IMR-90 (cell line): ENCODE measurements around the gene MSI2. TPM values are rescaled to one million over a fixed set of nuclear protein-coding genes. Genes with fewer than 3 reads are reported as not detected.

Experiments used
- ATAC-seq: fragments of 200-7000 bp; cut with Tn5 transposase; 2 replicates; pipeline ENCODE4 v1.9.1; 2020; ENCODE audit warnings: low read depth, mild to moderate bottlenecking, moderate library complexity
- BruUV-seq: library from RNA; stranded (reverse); fragments of 400-500 nt; replicated peaks from 2 replicates; lab custom pipeline; 2021; lab: Mats Ljungman, UMichigan
- CTCF ChIA-PET: fragments of 300-600 bp; formaldehyde crosslinking; extraction: SDS; loops from one replicate; lab custom pipeline; 2021; ENCODE audit warnings: antibody characterized with exemption; lab: Yijun Ruan, JAX
- POLR2A ChIA-PET: fragments of 300-600 bp; sonication (Branson Sonifier 250); formaldehyde crosslinking; loops from one replicate; lab custom pipeline; 2022; ENCODE audit warnings: antibody characterized with exemption; ENCODE audit not compliant: unreplicated experiment; lab: Charles Lee
- DNase-seq: peaks from one replicate; pipeline ENCODE4 v3.0.0; 2013
- H2AFZ ChIP-seq: replicated peaks from 2 replicates; pipeline ENCODE3; 2013; ENCODE audit warnings: low read length, mild to moderate bottlenecking; ENCODE audit not compliant: poor library complexity
- H2AK5ac ChIP-seq: 2 replicates; pipeline ENCODE4 v1.6.1; 2013; ENCODE audit warnings: low read depth, low read length, inconsistent platforms
- H2AK9ac ChIP-seq: replicated peaks from 2 replicates; pipeline ENCODE3; 2013; ENCODE audit warnings: mild to moderate bottlenecking, low read depth, low read length, moderate library complexity; ENCODE audit not compliant: poor library complexity
- H2BK120ac ChIP-seq: 2 replicates; pipeline ENCODE4 v1.6.1; 2013; ENCODE audit warnings: low read depth, low read length, inconsistent platforms
- H2BK15ac ChIP-seq: 3 replicates; pipeline ENCODE4 v1.6.1; 2013; ENCODE audit warnings: low read depth, low read length, inconsistent platforms
- H2BK20ac ChIP-seq: 2 replicates; pipeline ENCODE4 v1.6.1; 2013; ENCODE audit warnings: low read depth, mild to moderate bottlenecking, inconsistent platforms, low read length, moderate library complexity
- H2BK5ac ChIP-seq: 2 replicates; pipeline ENCODE4 v1.6.1; 2013; ENCODE audit warnings: mild to moderate bottlenecking, low read depth, low read length, inconsistent platforms; ENCODE audit not compliant: poor library complexity, severe bottlenecking
- H3K14ac ChIP-seq: replicated peaks from 2 replicates; pipeline ENCODE4 v1.6.1; 2013; ENCODE audit warnings: low read depth, low read length, inconsistent platforms
- H3K18ac ChIP-seq: 2 replicates; pipeline ENCODE4 v1.6.1; 2013; ENCODE audit warnings: low read depth, low read length, control low read depth
- H3K23ac ChIP-seq: 2 replicates; pipeline ENCODE4 v1.6.1; 2013; ENCODE audit warnings: low read depth, low read length, inconsistent platforms
- H3K27ac ChIP-seq: 2 replicates; pipeline ENCODE4 v1.5.1; 2013; ENCODE audit warnings: mild to moderate bottlenecking, control low read depth, low read length; ENCODE audit not compliant: insufficient read depth
- H3K27me3 ChIP-seq: 2 replicates; pipeline ENCODE4 v1.6.1; 2013; ENCODE audit warnings: low read length; ENCODE audit not compliant: control insufficient read depth, insufficient read depth
- H3K36me3 ChIP-seq: 2 replicates; pipeline ENCODE4 v1.6.1; 2013; ENCODE audit warnings: low read length, mixed read lengths; ENCODE audit not compliant: control insufficient read depth, insufficient read depth
- H3K4ac ChIP-seq: 2 replicates; pipeline ENCODE4 v1.6.1; 2013; ENCODE audit warnings: low read depth, low read length, inconsistent platforms
- H3K4me1 ChIP-seq: 2 replicates; pipeline ENCODE4 v1.6.1; 2013; ENCODE audit warnings: low read length, mixed read lengths; ENCODE audit not compliant: control insufficient read depth, insufficient read depth
- H3K4me2 ChIP-seq: 2 replicates; pipeline ENCODE4 v1.6.1; 2013; ENCODE audit warnings: low read depth, mild to moderate bottlenecking, control low read depth, low read length, moderate library complexity
- H3K4me3 ChIP-seq: 2 replicates; pipeline ENCODE4 v1.5.1; 2013; ENCODE audit warnings: low read depth, mild to moderate bottlenecking, control low read depth, low read length, moderate library complexity; ENCODE audit not compliant: insufficient read depth
- H3K56ac ChIP-seq: 2 replicates; pipeline ENCODE4 v1.6.1; 2013; ENCODE audit warnings: low read length, inconsistent platforms; ENCODE audit not compliant: insufficient read depth; ENCODE audit errors: extremely low read depth
- H3K79me1 ChIP-seq, 2 experiments: 2 replicates each; pipeline ENCODE4 v1.6.1; 2013; ENCODE audit warnings: low read length in 2 of 2, inconsistent platforms in 1 of 2, low read depth in 1 of 2
- H3K9ac ChIP-seq: 2 replicates; pipeline ENCODE4 v1.6.1; 2013; ENCODE audit warnings: low read depth, low read length, control low read depth
- H3K9me1 ChIP-seq: 2 replicates; pipeline ENCODE4 v1.6.1; 2013; ENCODE audit warnings: low read length, inconsistent platforms; ENCODE audit not compliant: insufficient read depth
- H3K9me3 ChIP-seq: 2 replicates; pipeline ENCODE4 v1.6.1; 2013; ENCODE audit warnings: low read length; ENCODE audit not compliant: control insufficient read depth, insufficient read depth
- H4K20me1 ChIP-seq: 2 replicates; pipeline ENCODE4 v1.6.1; 2013; ENCODE audit warnings: low read length, inconsistent platforms; ENCODE audit not compliant: insufficient read depth
- H4K5ac ChIP-seq: 2 replicates; pipeline ENCODE4 v1.6.1; 2013; ENCODE audit warnings: mild to moderate bottlenecking, low read depth, low read length, control low read depth
- H4K8ac ChIP-seq, 2 experiments: 2 replicates each; pipeline ENCODE4 v1.6.1; 2013; ENCODE audit warnings: low read depth in 2 of 2, low read length in 2 of 2, control low read depth in 1 of 2, inconsistent platforms in 1 of 2
- H4K91ac ChIP-seq: 2 replicates; pipeline ENCODE4 v1.6.1; 2013; ENCODE audit warnings: low read depth, low read length, inconsistent platforms; ENCODE audit not compliant: insufficient read depth
- BHLHE40 ChIP-seq: fragments of 150-350 bp; IDR thresholded peaks from 2 replicates; pipeline ENCODE4 v1.6.1; 2016; ENCODE audit warnings: mild to moderate bottlenecking, low read depth, low read length
- FOS ChIP-seq: fragments of 150-350 bp; IDR thresholded peaks from 2 replicates; pipeline ENCODE4 v1.6.1; 2016; ENCODE audit warnings: low read depth, low read length
- MAFK ChIP-seq: IDR thresholded peaks from 2 replicates; pipeline ENCODE4 v1.6.1; 2012; ENCODE audit warnings: low read depth, low read length, improper control_type of control experiment
- POLR2A ChIP-seq: IDR thresholded peaks from 2 replicates; pipeline ENCODE4 v1.6.1; 2012; ENCODE audit warnings: mild to moderate bottlenecking, low read depth, low read length
- WGBS, 2 experiments: methylation state at CpG; one replicate each; pipeline versions ENCODE4 v1.1.5 to v1.1.7; 2013; ENCODE audit warnings: missing lambda C conversion rate in 2 of 2; ENCODE audit not compliant: insufficient read length in 1 of 2; ENCODE audit errors: extremely low coverage in 2 of 2; 5-methylcytosine and 5-hydroxymethylcytosine counted together
- dilution Hi-C: fragments of 300-500 bp; cut with HindIII; formaldehyde crosslinking; loops from one replicate; pipeline ENCODE4 v1.14.3; 2018; ENCODE audit warnings: low sequenced_read_pairs; ENCODE audit not compliant: unreplicated experiment
- in situ Hi-C: fragments of 300-500 bp; cut with MboI; formaldehyde crosslinking; loops from 3 replicates; pipeline ENCODE4 v1.14.3; 2019; ENCODE audit warnings: low sequenced_read_pairs, inconsistent platforms, mixed read lengths
- intact Hi-C: fragments of 100-400 bp; cut with micrococcal nuclease; formaldehyde crosslinking; loops from 2 replicates; pipeline ENCODE4 v1.10.0; 2022
- polyA plus RNA-seq, 3 experiments: library from polyadenylated mRNA; depleted of rRNA; stranded (reverse); fragments of >200 nt; gene quantifications; 2 replicates each; pipeline ENCODE4 v1.2.3, GENCODE V29; 2012; ENCODE audit warnings: low replicate concordance in 1 of 3
- total RNA-seq: library from RNA; depleted of rRNA; stranded (reverse); fragments of >200 nt; gene quantifications from 2 replicates; pipeline ENCODE4 v1.2.3, GENCODE V29; 2012

The MSI2 gene
- total and polyA plus RNA-seq, 2 of the 4 experiments (the other 2 are of a cell fraction) = 13.0 to 16.0 TPM

DNA sequence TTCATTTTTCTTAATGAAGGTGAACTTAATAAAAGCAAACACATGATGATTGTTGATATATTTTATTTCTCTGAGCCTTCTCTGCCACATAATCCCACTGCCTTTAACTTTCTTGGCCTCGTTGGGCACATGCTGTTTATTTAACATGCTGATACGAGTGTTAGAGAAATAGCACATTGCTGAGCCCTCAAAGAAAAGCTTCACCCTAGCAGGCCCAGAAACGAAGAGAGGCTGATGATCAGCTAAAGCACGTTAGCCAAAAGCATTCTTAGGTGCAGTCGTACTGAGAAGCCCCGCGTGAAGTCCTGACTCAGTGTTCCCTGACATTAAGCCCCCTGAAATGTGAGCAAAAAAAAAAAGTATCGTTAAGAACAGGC is 366.0 kb downstream of the MSI2 start:
- ATAC-seq (no peak), DNase-seq (no peak)
- Histone ChIP-seq H3K23ac (peak overlapping the region; percentile 39), H3K4me1 (peaks cover 18% of the 10 kb centered on the region), H4K20me1 (no peaks in the 10 kb centered on the region), H4K5ac (peak overlapping the region; percentile 12; the same call in 1 of the 2 replicates), H3K36me3 (0 out of 2 replicates have a peak, but pooled peaks cover 2% of the 10 kb centered on the region), H3K14ac (peak overlapping the region; percentile 10; the same call in 1 of the 2 replicates), H2BK20ac (peak overlapping the region; percentile 65), H2BK5ac (no peak overlapping the region), H2AK5ac (0 out of 2 replicates have a peak overlapping the region, but pooled peaks have one; percentile 26), H3K4me3 (no peak overlapping the region), H3K27ac (no peak overlapping the region), H3K9me1 (peaks cover 34% of the 10 kb centered on the region; the same call in 1 of the 2 replicates), H3K27me3 (no peaks in the 10 kb centered on the region), H3K4me2 (no peak overlapping the region), H2BK15ac (no peak overlapping the region), H2AK9ac (no peak overlapping the region), H4K91ac (peak overlapping the region; percentile 67), H2AFZ (peak overlapping the region; percentile 7), H4K8ac (peak overlapping the region; percentile 31 to 47; a peak in 3 of 4 replicates), H3K79me1 (peaks cover 0 to 4% of the 10 kb centered on the region in 2 experiments; a peak in 1 of 4 replicates), H2BK120ac (peak overlapping the region; percentile 69), H3K9ac (peak overlapping the region; percentile 18; the same call in 1 of the 2 replicates), H3K18ac (peak overlapping the region; percentile 15; the same call in 1 of the 2 replicates), H3K4ac (peak overlapping the region; percentile 38), H3K9me3 (no peaks in the 10 kb centered on the region), H3K56ac (peak overlapping the region; percentile 44; the same call in 1 of the 2 replicates)
- WGBS, 2 experiments = 36% methylated on average over 5 of the region's 8 CpGs; no CpG with 5 or more reads in 1 of the 2 experiments
- CTCF ChIA-PET = interaction anchor here (0.5 to 1.6 kb wide), 4 partner anchors 28 to 573 kb away, joined by 3 to 8 read pairs (median 4); no protein-coding TSS in a partner anchor
- dilution Hi-C loops = no loop called here
- TF ChIP-seq FOS (no peak), POLR2A (no peak), MAFK (no peak), BHLHE40 (peak; percentile 39; the same call in 1 of the 2 replicates)
- in situ Hi-C loops = no loop called here
- POLR2A ChIA-PET = no interaction called here
- intact Hi-C loops = loop anchor here (5.0 kb wide), 1 partner anchor 40 kb away; no protein-coding TSS in a partner anchor
- no TSS peak for BruUV-seq
